Inflammatory macrophage treated with lipopolysaccharide for 4 hours (primary cell): ENCODE data around the gene CD3D.

Source experiments
- DNase-seq: peaks from one replicate; pipeline ENCODE4 v3.0.0-alpha.2; 2020

Gene CD3D

DNA sequence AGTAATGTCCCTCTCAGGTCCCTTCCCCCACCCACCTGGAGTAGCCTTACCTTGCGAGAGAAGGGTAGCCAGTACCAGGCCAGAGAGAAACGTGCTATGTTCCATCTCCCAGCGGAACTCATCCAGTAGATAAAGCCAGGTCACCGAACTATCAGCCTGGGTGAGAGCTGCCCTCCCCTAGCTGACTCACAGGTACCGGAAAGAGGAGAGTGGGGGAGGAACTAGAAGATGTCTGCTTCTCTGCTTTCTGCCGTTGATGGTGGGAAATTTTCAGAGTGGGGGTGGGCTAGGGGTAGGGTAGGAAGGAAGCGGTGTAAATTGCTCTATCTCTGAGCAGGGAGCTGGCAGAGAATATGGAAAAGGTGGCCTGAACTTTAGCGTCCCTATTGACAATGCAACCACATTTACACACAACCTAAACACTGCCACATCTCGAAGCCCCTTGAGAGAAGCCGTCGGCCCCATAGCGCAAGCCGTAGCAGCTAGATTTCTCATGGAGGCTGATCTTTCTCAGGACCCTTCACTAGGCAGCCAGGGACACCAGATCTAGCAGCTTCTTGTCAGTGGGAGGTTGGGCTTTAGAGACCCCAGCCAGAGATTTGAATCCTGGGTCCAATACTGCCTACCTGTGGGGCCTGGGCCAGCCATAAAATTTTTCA is at the start of gene CD3D:
Gene CD3D (minus strand): TSS at position 203 of the 659 bp plus-strand sequence. CDS start 98 bp downstream, at position 105.
- no peak for DNase-seq

DNA sequence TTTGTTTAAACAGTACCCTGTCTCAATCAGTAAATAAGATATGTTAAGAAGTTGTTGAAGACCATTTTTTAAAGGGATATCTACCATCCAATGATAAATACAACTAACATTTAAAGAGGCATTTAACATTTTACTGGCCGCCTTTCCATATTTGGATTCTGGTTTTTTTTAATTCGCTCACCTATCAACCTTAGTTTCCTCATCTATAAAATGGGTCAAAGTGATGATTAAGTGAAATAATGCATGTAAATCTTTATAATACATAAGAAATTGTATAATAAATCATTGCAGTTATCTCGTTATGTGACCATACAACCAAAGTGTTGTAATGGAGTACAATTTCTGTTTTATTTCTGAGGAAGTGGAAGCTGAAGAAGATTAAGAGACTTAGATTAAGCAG is 41.2 kb upstream of the CD3D start:
- no peak for DNase-seq

DNA sequence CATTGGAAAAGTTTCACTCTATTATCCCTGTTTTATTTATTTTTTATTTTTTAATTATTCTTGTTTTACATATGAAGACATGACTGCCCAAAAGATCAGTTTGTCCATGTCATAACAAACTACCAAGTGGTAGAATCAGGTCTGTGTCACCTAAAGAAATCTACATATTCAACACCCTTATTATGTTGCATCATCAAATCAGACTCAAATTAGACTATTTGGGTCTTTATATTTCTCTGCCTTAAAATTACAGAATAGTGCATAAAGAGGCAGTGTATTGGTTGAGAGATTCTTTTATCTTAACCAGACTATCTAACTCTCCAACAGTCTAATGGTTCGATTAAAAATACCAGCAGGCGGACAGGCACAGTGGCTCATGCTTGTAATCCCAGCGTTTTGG is 40.4 kb upstream of the CD3D start:
- DNase-seq: no peak

DNA sequence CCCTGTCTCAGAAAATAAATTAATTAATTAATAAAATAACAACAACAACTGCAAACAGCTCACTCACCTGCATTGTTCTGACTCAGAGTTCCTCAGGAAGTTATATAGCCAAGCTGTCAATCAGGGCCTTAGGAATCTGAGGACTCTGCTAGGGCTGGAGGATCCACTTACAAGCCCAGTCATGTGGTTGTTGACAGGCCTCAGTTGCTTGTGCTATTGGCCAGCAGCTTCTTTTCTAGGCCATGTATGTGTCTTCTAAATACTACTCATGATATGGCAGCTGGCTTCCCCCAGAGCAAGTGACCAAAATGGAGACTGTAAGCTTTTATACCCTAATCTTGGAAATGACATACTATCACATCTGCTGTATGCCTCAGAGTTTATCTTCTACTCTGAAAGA is 38.1 kb upstream of the CD3D start:
- DNase-seq: no peak

- DNase-seq: no peak
These were observed 37.0 kb upstream of the CD3D start for GRCh38 chr11:118379497-118379896.

- no peak for DNase-seq
These were observed 33.5 kb upstream of the CD3D start for GRCh38 chr11:118375978-118376377.

- DNase-seq: no peak
These were observed 32.2 kb upstream of the CD3D start for GRCh38 chr11:118374729-118375128.

DNA sequence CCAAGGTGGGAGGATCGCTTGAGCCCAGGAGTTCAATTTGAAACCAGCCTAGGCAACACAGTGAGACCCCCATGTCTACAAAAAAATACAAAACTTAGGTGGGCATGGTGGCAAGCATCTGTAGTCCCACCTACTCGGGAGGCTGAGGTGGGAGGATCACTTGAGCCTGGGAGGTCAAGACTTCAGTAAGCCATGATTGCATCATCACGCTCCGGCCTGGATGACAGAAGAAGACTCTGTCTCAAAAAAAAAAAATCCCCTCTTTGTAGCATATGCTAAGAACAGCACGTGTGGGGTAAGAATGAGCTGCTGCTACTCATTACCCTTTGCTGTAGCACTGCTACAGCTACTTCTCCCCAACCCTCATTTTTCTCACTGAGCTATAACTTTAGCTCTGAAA is 31.4 kb upstream of the CD3D start:
- no peak for DNase-seq

- DNase-seq: no peak
These were observed 30.8 kb upstream of the CD3D start for GRCh38 chr11:118373263-118373662.

DNA sequence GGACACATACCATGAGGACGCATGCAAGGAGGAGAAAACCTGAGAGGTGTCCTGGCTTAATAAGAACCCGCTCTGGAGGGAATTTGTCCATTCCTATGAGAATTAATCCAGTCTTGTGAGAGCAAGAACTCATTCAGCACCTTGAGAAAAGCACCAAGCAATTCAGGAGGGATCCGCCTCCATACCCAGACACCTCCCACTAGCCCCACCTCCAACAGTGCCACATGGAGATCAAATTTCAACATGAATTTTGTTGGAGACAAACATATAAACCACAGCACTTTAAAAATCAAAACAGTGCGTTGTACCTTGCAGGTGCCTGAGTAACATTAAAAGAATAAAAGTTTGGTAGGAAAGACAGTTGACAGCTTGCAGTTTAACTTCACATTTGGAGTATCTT is 28.3 kb upstream of the CD3D start:
- no peak for DNase-seq

GRCh38 chr11:118366287-118366686 is 23.8 kb upstream of the CD3D start:
- DNase-seq: no peak

DNA sequence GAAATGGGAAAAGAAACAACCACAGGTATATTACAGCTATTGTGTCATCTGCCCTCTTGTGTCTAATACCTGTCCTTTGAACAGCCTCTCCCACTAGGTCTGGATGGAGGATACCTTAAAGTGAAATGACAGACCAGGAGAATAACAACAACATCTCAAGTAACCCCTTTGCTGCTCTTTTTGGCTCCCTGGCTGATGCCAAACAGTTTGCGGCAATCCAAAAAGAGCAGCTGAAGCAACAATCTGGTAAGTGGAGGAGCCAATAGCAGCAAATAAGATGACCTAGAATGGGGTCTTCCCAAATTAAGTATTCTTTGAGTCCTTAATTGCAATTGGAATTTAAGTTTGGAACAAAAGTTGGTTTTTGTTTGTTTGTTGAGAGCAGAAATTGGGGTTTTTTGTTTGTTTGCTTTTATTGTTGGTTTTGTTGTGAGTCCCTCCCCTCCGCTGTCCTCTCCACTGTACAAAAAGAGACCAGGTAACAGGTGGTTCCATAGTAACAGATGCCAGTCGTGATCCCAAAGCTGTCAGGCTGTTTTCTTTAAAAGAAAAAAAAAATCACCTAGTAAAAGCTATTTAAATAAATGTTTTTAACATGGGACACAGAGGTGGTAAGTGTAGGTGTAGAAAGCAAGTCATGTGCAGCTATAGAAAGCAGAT is 22.6 kb upstream of the CD3D start:
- no peak for DNase-seq

- DNase-seq: peak; percentile 96
These were observed 16.9 kb upstream of the CD3D start, which contains the start of gene UBE4A for GRCh38 chr11:118359295-118359958. TSS of gene UBE4A (plus strand) at chr11:118359600. CDS start at chr11:118365081, 5,481 bp downstream.

DNA sequence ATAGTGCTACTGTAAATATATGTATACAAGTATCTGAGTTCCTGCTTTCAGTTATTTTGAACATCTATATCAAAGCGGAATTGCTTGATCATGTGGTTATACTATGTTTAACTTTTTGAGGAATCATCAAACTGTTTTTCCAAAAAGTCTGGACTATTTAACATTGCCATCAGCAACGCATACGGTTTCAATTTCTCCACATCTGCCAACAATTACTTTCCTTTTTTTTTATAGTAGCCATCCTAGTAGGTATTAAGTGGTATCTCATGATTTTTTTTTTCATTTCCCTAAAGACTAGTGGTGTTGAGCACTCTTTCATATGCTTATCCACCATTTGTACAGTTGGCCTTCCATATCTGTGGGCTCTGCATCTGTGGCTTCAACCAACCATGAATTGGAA is 15.6 kb upstream of the CD3D start:
- DNase-seq: no peak

- peak; percentile 38 for DNase-seq
These were observed 10.7 kb upstream of the CD3D start for GRCh38 chr11:118353084-118353710.

- DNase-seq: no peak
These were observed 7.0 kb upstream of the CD3D start for GRCh38 chr11:118349475-118349874.

- no peak for DNase-seq
These were observed 1.5 kb upstream of the CD3D start, which contains the start of gene CD3G for GRCh38 chr11:118343981-118344515. TSS of gene CD3G (plus strand) at chr11:118344344. CDS start at chr11:118344424, 80 bp downstream.

GRCh38 chr11:118343248-118343647 is 743 bp upstream of the CD3D start:
- no peak for DNase-seq

DNA sequence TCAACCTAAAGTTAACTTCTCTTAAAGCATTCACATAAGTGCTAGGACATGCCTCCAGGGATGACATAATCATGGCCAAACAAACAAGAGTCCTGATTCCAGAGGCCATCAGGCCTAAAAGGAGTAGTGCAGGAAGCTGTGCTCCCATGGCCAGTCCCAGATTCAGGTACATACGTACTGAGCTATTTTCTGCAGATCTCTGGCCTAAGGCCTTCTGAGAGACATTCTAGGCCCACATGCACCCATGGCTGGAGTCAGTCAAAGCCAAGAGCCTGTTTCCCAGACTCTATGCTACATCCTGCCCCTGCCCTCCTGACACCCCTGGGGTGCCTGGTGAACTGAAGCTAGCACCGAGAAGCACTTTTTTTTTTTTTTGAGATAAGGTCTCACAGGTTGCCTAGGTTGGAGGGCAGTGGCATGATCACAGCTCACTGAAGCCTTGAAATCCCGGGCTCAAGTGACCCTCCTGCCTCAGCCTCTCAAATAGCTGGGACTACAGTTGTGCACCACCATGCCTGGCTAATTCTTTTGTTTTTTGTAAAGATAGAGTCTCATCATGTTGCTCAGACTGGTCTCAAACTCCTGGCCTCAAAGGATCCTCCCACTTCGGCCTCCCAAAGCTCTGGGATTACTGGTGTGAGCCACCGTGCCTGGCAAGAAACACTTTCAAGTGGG is 553 bp downstream of the CD3D start:
- no peak for DNase-seq

DNA sequence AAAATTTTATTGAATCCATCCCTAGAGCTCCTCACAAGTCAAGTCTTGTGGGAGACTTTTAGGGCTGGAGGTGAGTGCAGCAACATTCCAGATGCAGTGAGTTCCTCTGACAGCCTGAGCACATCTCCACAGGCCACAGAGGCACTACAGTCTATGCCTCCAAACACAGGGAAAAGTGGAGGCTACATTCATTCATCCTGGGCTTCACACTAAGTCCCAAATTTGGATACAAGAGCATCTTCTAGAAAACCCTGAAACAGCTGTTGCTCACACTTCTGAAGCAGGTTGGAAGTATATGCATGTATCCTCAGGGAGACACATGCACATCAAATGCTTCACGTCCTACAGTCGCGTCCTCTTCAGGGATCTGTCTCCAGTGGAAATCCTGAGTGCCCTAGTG is 1.2 kb downstream of the CD3D start:
- no peak for DNase-seq

- DNase-seq: no peak
These were observed 2.1 kb downstream of the CD3D start for GRCh38 chr11:118340449-118340848.

GRCh38 chr11:118339281-118339961 is 3.1 kb downstream of the CD3D start:
- DNase-seq: no peak
